Stimulated activated CD4-positive, alpha-beta T cell treated with anti-CD3 and anti-CD28 coated beads, Interleukin-15, amount 100 ng/mL, for 48 hours (primary cell): Measurements from ENCODE around the gene SCPEP1.
"Not testable (repeated sequence)": the region's sequence is repeated elsewhere in the genome, so short reads cannot be mapped to it uniquely, and the experiment has no call there.

Source experiments
- DNase-seq, 2 donors: peaks; one replicate each; pipeline ENCODE4 v3.0.0-alpha.2; 2020; ENCODE audit warnings: low read depth in 2 of 2

Gene SCPEP1

GRCh38 chr17:56977673-56978395, at the start of gene SCPEP1:
TSS of gene SCPEP1 (plus strand) at chr17:56978131. CDS start at chr17:56978160, 29 bp downstream.
- peak; percentile 65 to 69 for DNase-seq

GRCh38 chr17:56928586-56928985, 49.3 kb upstream of the SCPEP1 start:
- DNase-seq, result no peak

- DNase-seq, result no peak
These were observed 48.5 kb upstream of the SCPEP1 start for GRCh38 chr17:56929362-56929969.

- DNase-seq, result no peak
These were observed 47.1 kb upstream of the SCPEP1 start for GRCh38 chr17:56930739-56931337.

GRCh38 chr17:56933151-56933745, 44.7 kb upstream of the SCPEP1 start:
- no peak for DNase-seq

- no peak for DNase-seq
These were observed 44.1 kb upstream of the SCPEP1 start for GRCh38 chr17:56933868-56934267.

GRCh38 chr17:56934280-56934679, 43.7 kb upstream of the SCPEP1 start:
- DNase-seq, result no peak

GRCh38 chr17:56935461-56935860, 42.5 kb upstream of the SCPEP1 start:
- no peak for DNase-seq

GRCh38 chr17:56936697-56937322, 41.1 kb upstream of the SCPEP1 start:
- no peak for DNase-seq

- no peak for DNase-seq
These were observed 40.2 kb upstream of the SCPEP1 start for GRCh38 chr17:56937687-56938086.

- DNase-seq, result not testable (repeated sequence)
These were observed 39.7 kb upstream of the SCPEP1 start for GRCh38 chr17:56938206-56938605.

- no peak for DNase-seq
These were observed 38.0 kb upstream of the SCPEP1 start for GRCh38 chr17:56939869-56940484.

GRCh38 chr17:56943505-56944125, 34.3 kb upstream of the SCPEP1 start:
- no peak for DNase-seq

- DNase-seq, result no peak
These were observed 31.9 kb upstream of the SCPEP1 start for GRCh38 chr17:56945938-56946505.

- no peak for DNase-seq
These were observed 30.2 kb upstream of the SCPEP1 start for GRCh38 chr17:56947741-56948140.

- no peak for DNase-seq
These were observed 29.4 kb upstream of the SCPEP1 start for GRCh38 chr17:56948491-56948890.

GRCh38 chr17:56949595-56949994, 28.3 kb upstream of the SCPEP1 start:
- no peak for DNase-seq

GRCh38 chr17:56956992-56957391, 20.9 kb upstream of the SCPEP1 start:
- no peak for DNase-seq

- peak; percentile 89 to 94 for DNase-seq
These were observed 17.1 kb upstream of the SCPEP1 start, which contains the start of gene COIL for GRCh38 chr17:56960596-56961538. TSS of gene COIL (minus strand) at chr17:56961050. CDS start at chr17:56961019, 31 bp downstream.

GRCh38 chr17:56965241-56965640, 12.7 kb upstream of the SCPEP1 start:
- not testable (repeated sequence) for DNase-seq
